Peyer's patch (tissue), 4 donors: Measurements from ENCODE around the gene TNP2. TPM values are rescaled to one million over a fixed set of nuclear protein-coding genes. Genes with fewer than 3 reads are reported as not detected.
A peak's percentile ranks its signal among the peaks of the same experiment; 100 is the strongest.

ENCODE experiments used
- DNase-seq, 3 donors: peaks; one replicate each; pipeline ENCODE4 v3.0.0-alpha.2; 2017 to 2019
- H3K27ac ChIP-seq, 4 donors: fragments of 200-600 bp; sonication (generic); one replicate each; pipeline ENCODE4 v1.5.1; 2016 to 2019
- H3K27me3 ChIP-seq, 2 donors: fragments of 200-600 bp; sonication (generic); one replicate each; pipeline ENCODE4 v1.5.1; 2019
- H3K36me3 ChIP-seq, 3 donors: fragments of 200-600 bp; sonication (generic); one replicate each; pipeline ENCODE4 v1.5.1; 2016 to 2019
- H3K4me1 ChIP-seq, 4 donors: fragments of 200-600 bp; sonication (generic); one replicate each; pipeline ENCODE4 v1.5.1; 2016 to 2019
- H3K4me3 ChIP-seq, 4 donors: fragments of 200-600 bp; sonication (generic); 1 replicate in 3 of 4; 2 replicates in 1 of 4; pipeline ENCODE4 v1.5.1; 2016 to 2019; ENCODE audit warnings: mild to moderate bottlenecking in 1 of 4
- H3K9me3 ChIP-seq, 4 donors: fragments of 200-600 bp; sonication (generic); one replicate each; pipeline ENCODE4 v1.5.1; 2016 to 2019; ENCODE audit warnings: mild to moderate bottlenecking in 1 of 4
- CTCF ChIP-seq, 6 experiments: fragments of 450-650 bp in 4 of 6; fragments of 200-600 bp in 2 of 6; sonication (generic) in 1 of 6; IDR thresholded peaks; one replicate each; pipeline ENCODE4 v1.5.1; 2017 to 2019; ENCODE audit warnings: antibody characterized with exemption in 6 of 6, mild to moderate bottlenecking in 3 of 6, moderate library complexity in 1 of 6
- POLR2A ChIP-seq, 2 donors: fragments of 450-650 bp; IDR thresholded peaks; one replicate each; pipeline ENCODE4 v1.5.1; 2017; ENCODE audit warnings: antibody characterized with exemption in 2 of 2, mild to moderate bottlenecking in 2 of 2, moderate library complexity in 2 of 2
- total RNA-seq, 4 donors: library from RNA; depleted of rRNA; stranded (reverse); fragments of >200 nt; gene quantifications; one replicate each; pipeline ENCODE4 v1.1.0, GENCODE V29; 2016

Gene TNP2
- total RNA-seq, 4 donors from 2014 or later = not detected

- Histone ChIP-seq H3K27ac (peak overlapping the region in 2 of 4 donors; percentile 46 to 83), H3K4me1 (peaks cover 4 to 29% (median 21%) of the 10 kb centered on the region in 4 donors), H3K27me3 (no peaks in the 10 kb centered on the region), H3K4me3 (peak overlapping the region in 1 of 4 donors; percentile 1), H3K36me3 (no peaks in the 10 kb centered on the region), H3K9me3 (no peaks in the 10 kb centered on the region)
- TF ChIP-seq POLR2A (IDR thresholded peaks at IDR 0.05) (no peak), CTCF (IDR thresholded peaks at IDR 0.05) (no peak)
- DNase-seq = peak in 2 of 3 donors; percentile 89 to 91
Measured at GRCh38 chr16:11308493-11309283, 39.6 kb upstream of the TNP2 start.

- TF ChIP-seq POLR2A (IDR thresholded peaks at IDR 0.05) (no peak), CTCF (IDR thresholded peaks at IDR 0.05) (no peak)
- no peaks in the 10 kb centered on the region for H3K27me3 ChIP-seq
- H3K4me3 ChIP-seq = no peak overlapping the region
- peaks cover 2 to 27% (median 19%) of the 10 kb centered on the region in 4 donors for H3K4me1 ChIP-seq
- DNase-seq = no peak
- peak overlapping the region in 2 of 4 donors; percentile 46 to 83 for H3K27ac ChIP-seq
- H3K36me3 ChIP-seq = no peaks in the 10 kb centered on the region
- no peaks in the 10 kb centered on the region for H3K9me3 ChIP-seq
Measured at GRCh38 chr16:11307639-11308492, 38.7 kb upstream of the TNP2 start.

- H3K27me3 ChIP-seq = no peaks in the 10 kb centered on the region
- DNase-seq = no peak
Measured at GRCh38 chr16:11306997-11307638, 38.0 kb upstream of the TNP2 start.

GRCh38 chr16:11306381-11306780, 37.3 kb upstream of the TNP2 start:
- H3K4me3 ChIP-seq = no peak overlapping the region
- no peak overlapping the region for H3K27ac ChIP-seq
- no peaks in the 10 kb centered on the region for H3K27me3 ChIP-seq
- no peaks in the 10 kb centered on the region for H3K36me3 ChIP-seq
- no peak for TF ChIP-seq CTCF (IDR thresholded peaks at IDR 0.05)
- TF ChIP-seq POLR2A (IDR thresholded peaks at IDR 0.05) = no peak
- no peak for DNase-seq
- H3K9me3 ChIP-seq = no peaks in the 10 kb centered on the region
- peaks cover 0 to 16% (median 8%) of the 10 kb centered on the region in 4 donors for H3K4me1 ChIP-seq

More at GRCh38 chr16:11306997-11307638, 38.0 kb upstream of the TNP2 start:
- no peaks in the 10 kb centered on the region for H3K36me3 ChIP-seq
- TF ChIP-seq POLR2A (IDR thresholded peaks at IDR 0.05) = no peak
- no peak for TF ChIP-seq CTCF (IDR thresholded peaks at IDR 0.05)
- H3K4me3 ChIP-seq = no peak overlapping the region
- H3K9me3 ChIP-seq = no peaks in the 10 kb centered on the region
- peaks cover 0 to 20% (median 12%) of the 10 kb centered on the region in 4 donors for H3K4me1 ChIP-seq
- peak overlapping the region in 2 of 4 donors; percentile 46 to 83 for H3K27ac ChIP-seq

GRCh38 chr16:11303405-11304138, 34.4 kb upstream of the TNP2 start:
- Histone ChIP-seq H3K4me3 (no peak overlapping the region), H3K9me3 (no peaks in the 10 kb centered on the region), H3K4me1 (peaks cover 0 to 17% (median 7%) of the 10 kb centered on the region in 4 donors), H3K27me3 (no peaks in the 10 kb centered on the region), H3K27ac (no peak overlapping the region), H3K36me3 (no peaks in the 10 kb centered on the region)
- no peak for DNase-seq
- TF ChIP-seq CTCF (IDR thresholded peaks at IDR 0.05) (no peak), POLR2A (IDR thresholded peaks at IDR 0.05) (no peak)
